ENCODE data around the gene LRRC36. TPM values are rescaled to one million over a fixed set of nuclear protein-coding genes. Genes with fewer than 3 reads are reported as not detected.

The LRRC36 gene
- total and polyA plus RNA-seq, 9 of the 15 experiments (the other 6 are each of a cell fraction or from before 2014, with no cell fraction given): 0.09 to 0.40 (median 0.17) TPM; not detected in 1

GRCh38 chr16:67298277-67298676 lies 28.3 kb upstream of the LRRC36 start:
- CTCF ChIA-PET (ENCODE audit: low intra/inter-chr PET ratio): no interaction called here
- no peaks in the 10 kb centered on the region for H3K9me3 ChIP-seq (replicated peaks; ENCODE audit: control insufficient read depth, insufficient read depth, low read depth, low read length)
- H3K27me3 ChIP-seq (ENCODE audit: control insufficient read depth in 2 of 2, insufficient read depth in 2 of 2, low read length in 2 of 2): peaks cover 23 to 37% of the 10 kb centered on the region in 2 experiments
- H3K9ac ChIP-seq (ENCODE audit: insufficient read depth in 1 of 2, low read depth in 2 of 2, low read length in 2 of 2): no peak overlapping the region
- H2AFZ ChIP-seq (ENCODE audit: low read depth, low read length): no peak overlapping the region
- in situ Hi-C loops (cut with MboI) (no loop called here), intact Hi-C loops (cut with micrococcal nuclease) (no loop called here)
- no peaks in the 10 kb centered on the region for H4K20me1 ChIP-seq (replicated peaks; ENCODE audit: control insufficient read depth, insufficient read depth, low read length)
- H3K27ac ChIP-seq (ENCODE audit: extremely low read depth, low read depth, low read length): no peak overlapping the region
- H3K4me1 ChIP-seq (replicated peaks in 1 of 2; ENCODE audit: control insufficient read depth in 2 of 2, insufficient read depth in 2 of 2, low read length in 2 of 2): 0 out of 5 replicates have a peak, but pooled peaks cover 0 to 10% of the 10 kb centered on the region in 2 experiments
- TF ChIP-seq CREBBP (IDR thresholded peaks at IDR 0.05; ENCODE audit: low read depth, low read length) (no peak), FIP1L1 (IDR thresholded peaks at IDR 0.05; ENCODE audit: low read depth, low read length, poor library complexity, severe bottlenecking) (no peak)
- no peaks in the 10 kb centered on the region for H3K9me1 ChIP-seq (ENCODE audit: control insufficient read depth, insufficient read depth, low read length)
- 51% methylated on average over 9 of the region's 9 CpGs for WGBS (ENCODE audit: insufficient coverage, low coverage, missing lambda C conversion rate)
- POLR2A ChIA-PET: interaction anchor here (0.6 to 1.0 kb wide), 3 partner anchors 13 to 340 kb away, joined by 3 read pairs; no protein-coding TSS in a partner anchor
- no peak for DNase-seq (ENCODE audit: extremely low read depth in 1 of 4, low spot score in 3 of 4)
- H3K36me3 ChIP-seq (ENCODE audit: control insufficient read depth, insufficient read depth, low read length): no peaks in the 10 kb centered on the region
- no peak for ATAC-seq
- no peak overlapping the region for H3K4me2 ChIP-seq (ENCODE audit: insufficient read depth, low read length)
- FAIRE-seq: no peak
- BruUV-seq (replicated peaks): no TSS peak
- H3K4me3 ChIP-seq: no peak overlapping the region
- H3K79me2 ChIP-seq (ENCODE audit: control insufficient read depth, insufficient read depth, low read length): no peaks in the 10 kb centered on the region

- ChIA-PET CTCF (ENCODE audit: low intra/inter-chr PET ratio) (interaction anchor here (0.6 kb wide), 1 partner anchor 747 kb away, joined by 3 read pairs; no protein-coding TSS in a partner anchor), POLR2A (no interaction called here)
- H3K4me1 ChIP-seq (replicated peaks in 1 of 2; ENCODE audit: control insufficient read depth in 2 of 2, insufficient read depth in 2 of 2, low read length in 2 of 2): 0 out of 5 replicates have a peak, but pooled peaks cover 0 to 10% of the 10 kb centered on the region in 2 experiments
Measured at GRCh38 chr16:67299269-67299668, 27.3 kb upstream of the LRRC36 start.

More at GRCh38 chr16:67299269-67299668, 27.3 kb upstream of the LRRC36 start:
- ATAC-seq: no peak
- H3K79me2 ChIP-seq (ENCODE audit: control insufficient read depth, insufficient read depth, low read length): no peaks in the 10 kb centered on the region
- TF ChIP-seq GTF2F1 (IDR thresholded peaks at IDR 0.05; ENCODE audit: low read depth, low read length): no peak
- no peak for TF ChIP-seq ILF3 (IDR thresholded peaks at IDR 0.05; ENCODE audit: borderline replicate concordance)
- no peak for TF ChIP-seq FOXJ3 (CRISPR knock-in tag; IDR thresholded peaks at IDR 0.05)
- TF ChIP-seq MBD1 (CRISPR knock-in tag; IDR thresholded peaks at IDR 0.05): no peak
- TF ChIP-seq MEF2D (tag; conservative IDR thresholded peaks at IDR 0.05; ENCODE audit: low read depth): no peak
- TF ChIP-seq ERF (CRISPR knock-in tag; IDR thresholded peaks at IDR 0.05): no peak
- no peak for TF ChIP-seq ZKSCAN1 (IDR thresholded peaks at IDR 0.05; ENCODE audit: low read depth, low read length)
- no peak for TF ChIP-seq DIDO1 (tag; IDR thresholded peaks at IDR 0.05; ENCODE audit: low read depth)
- no peak overlapping the region for H2AFZ ChIP-seq (ENCODE audit: low read depth, low read length)
- H3K4me2 ChIP-seq (ENCODE audit: insufficient read depth, low read length): no peak overlapping the region
- no peaks in the 10 kb centered on the region for H3K9me1 ChIP-seq (ENCODE audit: control insufficient read depth, insufficient read depth, low read length)
- no peak overlapping the region for H3K27ac ChIP-seq (ENCODE audit: extremely low read depth, low read depth, low read length)
- H3K36me3 ChIP-seq (ENCODE audit: control insufficient read depth, insufficient read depth, low read length): no peaks in the 10 kb centered on the region
- WGBS (ENCODE audit: insufficient coverage, low coverage, missing lambda C conversion rate): 17% methylated on average over 15 of the region's 15 CpGs
- BruUV-seq (replicated peaks): no TSS peak
- no peaks in the 10 kb centered on the region for H3K9me3 ChIP-seq (replicated peaks; ENCODE audit: control insufficient read depth, insufficient read depth, low read depth, low read length)
- H3K9ac ChIP-seq (ENCODE audit: insufficient read depth in 1 of 2, low read depth in 2 of 2, low read length in 2 of 2): no peak overlapping the region
- H3K27me3 ChIP-seq (ENCODE audit: control insufficient read depth in 2 of 2, insufficient read depth in 2 of 2, low read length in 2 of 2): peaks cover 21 to 31% of the 10 kb centered on the region in 2 experiments
- H4K20me1 ChIP-seq (replicated peaks; ENCODE audit: control insufficient read depth, insufficient read depth, low read length): no peaks in the 10 kb centered on the region
- intact Hi-C loops (cut with micrococcal nuclease) (no loop called here), in situ Hi-C loops (cut with MboI) (no loop called here)
- DNase-seq (ENCODE audit: extremely low read depth in 1 of 4, low spot score in 3 of 4): no peak
- no peak for FAIRE-seq
- no peak overlapping the region for H3K4me3 ChIP-seq

Measured in K562 (cell line).